ENCODE data around the gene UNK.

DNA sequence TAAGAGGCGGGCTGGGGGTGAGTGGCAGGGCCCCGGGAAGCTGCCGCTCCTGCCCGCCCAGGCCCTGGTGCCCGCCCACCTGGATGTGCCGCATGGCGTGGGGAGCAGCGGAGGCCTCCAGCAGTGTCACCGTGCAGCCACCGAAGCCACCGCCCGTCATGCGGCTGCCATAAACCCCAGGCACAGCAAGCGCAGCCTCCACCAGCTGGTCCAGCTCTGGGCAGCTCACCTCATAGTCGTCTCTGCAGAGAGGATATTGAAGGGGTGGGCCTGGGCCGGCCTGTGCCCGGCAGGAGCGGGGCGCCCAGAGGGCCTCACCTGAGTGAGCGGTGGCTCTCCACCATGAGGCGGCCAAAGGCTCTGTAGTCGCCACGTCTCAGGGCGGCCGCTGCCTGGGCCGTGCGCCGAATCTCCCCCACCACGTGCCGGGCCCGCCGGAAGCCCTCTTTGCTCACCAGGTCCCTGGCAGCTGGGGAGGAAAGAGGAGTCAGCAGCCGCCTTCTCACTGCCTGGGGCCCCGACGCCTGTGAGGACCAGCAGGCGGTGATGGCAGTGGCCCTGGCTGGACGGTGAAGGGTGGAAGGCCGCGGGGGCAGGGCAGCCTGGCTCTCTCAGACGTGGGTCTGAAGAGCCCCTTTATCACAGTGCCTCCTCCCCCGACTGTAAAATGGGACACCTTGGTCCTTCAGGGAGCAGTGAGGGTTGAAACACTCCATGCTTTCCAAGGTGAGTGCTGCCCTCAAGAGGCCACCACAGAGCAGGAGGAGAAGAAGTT is 26.3 kb upstream of the UNK start:
- TF ChIP-seq, protein P1, sequence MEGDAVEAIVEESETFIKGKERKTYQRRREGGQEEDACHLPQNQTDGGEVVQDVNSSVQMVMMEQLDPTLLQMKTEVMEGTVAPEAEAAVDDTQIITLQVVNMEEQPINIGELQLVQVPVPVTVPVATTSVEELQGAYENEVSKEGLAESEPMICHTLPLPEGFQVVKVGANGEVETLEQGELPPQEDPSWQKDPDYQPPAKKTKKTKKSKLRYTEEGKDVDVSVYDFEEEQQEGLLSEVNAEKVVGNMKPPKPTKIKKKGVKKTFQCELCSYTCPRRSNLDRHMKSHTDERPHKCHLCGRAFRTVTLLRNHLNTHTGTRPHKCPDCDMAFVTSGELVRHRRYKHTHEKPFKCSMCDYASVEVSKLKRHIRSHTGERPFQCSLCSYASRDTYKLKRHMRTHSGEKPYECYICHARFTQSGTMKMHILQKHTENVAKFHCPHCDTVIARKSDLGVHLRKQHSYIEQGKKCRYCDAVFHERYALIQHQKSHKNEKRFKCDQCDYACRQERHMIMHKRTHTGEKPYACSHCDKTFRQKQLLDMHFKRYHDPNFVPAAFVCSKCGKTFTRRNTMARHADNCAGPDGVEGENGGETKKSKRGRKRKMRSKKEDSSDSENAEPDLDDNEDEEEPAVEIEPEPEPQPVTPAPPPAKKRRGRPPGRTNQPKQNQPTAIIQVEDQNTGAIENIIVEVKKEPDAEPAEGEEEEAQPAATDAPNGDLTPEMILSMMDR (IDR thresholded peaks at IDR 0.05) = no peak
- TF ChIP-seq POLR2A (IDR thresholded peaks at IDR 0.05) = no peak
